GM12865 (cell line): ENCODE data around the gene NUFIP2.
"Not testable (repeated sequence)": the region's sequence is repeated elsewhere in the genome, so short reads cannot be mapped to it uniquely, and the experiment has no call there.

ENCODE experiments used
- DNase-seq: peaks from one replicate; pipeline ENCODE4 v3.0.0; 2010; ENCODE audit warnings: low read depth
- H3K4me3 ChIP-seq: 2 replicates; pipeline ENCODE4 v1.5.1; 2011; ENCODE audit warnings: mild to moderate bottlenecking, low read depth, low read length, control low read depth
- CTCF ChIP-seq: IDR thresholded peaks from 2 replicates; pipeline ENCODE4 v1.5.1; 2011; ENCODE audit warnings: low read length, control low read depth, low read depth, inconsistent platforms; ENCODE audit not compliant: insufficient read depth; ENCODE audit errors: missing control alignments

Gene NUFIP2

GRCh38 chr17:29279397-29280070 is 14.4 kb downstream of the NUFIP2 start:
- TF ChIP-seq CTCF, result no peak
- DNase-seq, result no peak
- H3K4me3 ChIP-seq, result no peak overlapping the region

- DNase-seq, result no peak
- no peak for TF ChIP-seq CTCF
- H3K4me3 ChIP-seq, result no peak overlapping the region
These were observed 15.3 kb downstream of the NUFIP2 start for GRCh38 chr17:29278692-29279091.

- DNase-seq, result no peak
- H3K4me3 ChIP-seq, result no peak overlapping the region
- no peak for TF ChIP-seq CTCF
These were observed 20.0 kb downstream of the NUFIP2 start for GRCh38 chr17:29273924-29274323.

GRCh38 chr17:29271980-29272379 is 22.0 kb downstream of the NUFIP2 start:
- DNase-seq, H3K4me3 ChIP-seq: not testable (repeated sequence)

GRCh38 chr17:29263916-29264315 is 30.0 kb downstream of the NUFIP2 start:
- H3K4me3 ChIP-seq, result no peak overlapping the region
- no peak for DNase-seq
- no peak for TF ChIP-seq CTCF

GRCh38 chr17:29257756-29258155 is 36.2 kb downstream of the NUFIP2 start:
- H3K4me3 ChIP-seq, result no peak overlapping the region
- no peak for TF ChIP-seq CTCF
- no peak for DNase-seq

- H3K4me3 ChIP-seq, result no peak overlapping the region
- no peak for DNase-seq
- no peak for TF ChIP-seq CTCF
These were observed 37.0 kb downstream of the NUFIP2 start for GRCh38 chr17:29256735-29257466.
